HepG2 (cell line): ENCODE data around the gene KLC3. TPM values are rescaled to one million over a fixed set of nuclear protein-coding genes. Genes with fewer than 3 reads are reported as not detected.

Experiments
- ATAC-seq: fragments of 200-7000 bp; cut with Tn5 transposase; 3 replicates; pipeline ENCODE4 v1.9.1; 2020; ENCODE audit warnings: mild to moderate bottlenecking, moderate library complexity
- BruUV-seq: library from RNA; stranded (reverse); fragments of 400-500 nt; replicated peaks from 2 replicates; lab custom pipeline; 2021; lab: Mats Ljungman, UMichigan
- CTCF ChIA-PET: fragments of 300-600 bp; formaldehyde crosslinking; extraction: SDS; loops from one replicate; lab custom pipeline; 2021; ENCODE audit warnings: low total read pairs, inconsistent platforms, low intra/inter-chr PET ratio; lab: Yijun Ruan, JAX
- POLR2A ChIA-PET: fragments of 350-600 bp; sonication (Branson Sonifier 250); formaldehyde crosslinking; loops from one replicate; lab custom pipeline; 2020; ENCODE audit warnings: antibody characterized with exemption, inconsistent platforms; lab: Yijun Ruan, JAX
- DNase-seq: peaks from one replicate; pipeline ENCODE4 v3.0.0-alpha.2; 2015; ENCODE audit warnings: low spot score
- FAIRE-seq: peaks from 3 replicates; lab custom pipeline; 2011; peaks lifted over from hg19 to GRCh38; lab: Jason Lieb, UNC
- H2AFZ ChIP-seq: one replicate; pipeline ENCODE4 v1.6.1; 2011; ENCODE audit warnings: low read length, inconsistent platforms
- H3K27ac ChIP-seq: fragments of 300-600 bp; 3 replicates; pipeline ENCODE4 v1.8.0; 2011; ENCODE audit warnings: mixed run types, mild to moderate bottlenecking, mixed read lengths, low read length, inconsistent platforms; ENCODE audit not compliant: insufficient read depth; ENCODE audit errors: extremely low read length
- H3K27me3 ChIP-seq, 2 experiments: fragments of 200-600 bp in 1 of 2; 2 replicates in 1 of 2; 3 replicates in 1 of 2; pipeline versions ENCODE4 v1.6.0 to v1.8.0; 2011; ENCODE audit warnings: low read length in 2 of 2, mild to moderate bottlenecking in 2 of 2, moderate library complexity in 2 of 2, inconsistent platforms in 1 of 2; ENCODE audit not compliant: insufficient read depth in 2 of 2, control insufficient read depth in 1 of 2
- H3K36me3 ChIP-seq, 2 experiments: fragments of 200-600 bp in 1 of 2; replicated peaks in 1 of 2; 2 replicates in 1 of 2; 3 replicates in 1 of 2; pipeline versions ENCODE4 v1.5.1 to v1.8.0; 2011; ENCODE audit warnings: low read length in 2 of 2, inconsistent platforms in 1 of 2; ENCODE audit not compliant: insufficient read depth in 2 of 2, control insufficient read depth in 1 of 2
- H3K4me1 ChIP-seq: 2 replicates; pipeline ENCODE4 v1.5.1; 2012; ENCODE audit warnings: low read length, inconsistent platforms; ENCODE audit not compliant: insufficient read depth
- H3K4me2 ChIP-seq: 2 replicates; pipeline ENCODE4 v1.6.0; 2011; ENCODE audit warnings: low read depth, low read length, inconsistent platforms
- H3K4me3 ChIP-seq, 3 experiments: fragments of 200-600 bp in 1 of 3; sonication (generic), shearing (Covaris generic) in 1 of 3; replicated peaks in 1 of 3; 2 replicates each; pipeline ENCODE4 v1.5.1; 2011 to 2016; ENCODE audit warnings: low read length in 3 of 3, inconsistent platforms in 2 of 3, low read depth in 2 of 3, mild to moderate bottlenecking in 2 of 3, control low read depth in 1 of 3, mixed read lengths in 1 of 3; ENCODE audit not compliant: insufficient read depth in 1 of 3
- H3K79me2 ChIP-seq: one replicate; pipeline ENCODE4 v1.6.1; 2011; ENCODE audit warnings: low read length, inconsistent platforms; ENCODE audit not compliant: insufficient read depth
- H3K9ac ChIP-seq: 2 replicates; pipeline ENCODE4 v1.6.0; 2011; ENCODE audit warnings: mild to moderate bottlenecking, low read depth, low read length, inconsistent platforms; ENCODE audit not compliant: insufficient read depth
- H3K9me3 ChIP-seq: 2 replicates; pipeline ENCODE4 v1.5.1; 2012; ENCODE audit warnings: mild to moderate bottlenecking, low read length
- H4K20me1 ChIP-seq: 2 replicates; pipeline ENCODE4 v1.6.0; 2011; ENCODE audit warnings: inconsistent platforms, mild to moderate bottlenecking, low read length, moderate library complexity; ENCODE audit not compliant: insufficient read depth
- AGO1 ChIP-seq: fragments of 200-400 bp; formaldehyde crosslinking; IDR thresholded peaks from 2 replicates; pipeline ENCODE4 v1.6.1; 2017; ENCODE audit warnings: mild to moderate bottlenecking, low read depth, low read length, moderate library complexity; ENCODE audit not compliant: poor library complexity, severe bottlenecking
- AGO2 ChIP-seq: fragments of 200-400 bp; formaldehyde crosslinking; optimal IDR thresholded peaks from 2 replicates; pipeline ENCODE3; 2017; ENCODE audit warnings: mild to moderate bottlenecking, low read depth, low read length, moderate library complexity
- DNMT1 ChIP-seq: sonication (generic); formaldehyde crosslinking; IDR thresholded peaks from 2 replicates; pipeline ENCODE4 v1.5.1; 2020; ENCODE audit warnings: mild to moderate bottlenecking, missing genetic modification reagents
- EEA1 ChIP-seq: sonication (generic); formaldehyde crosslinking; IDR thresholded peaks from 2 replicates; pipeline ENCODE4 v1.5.1; 2020; ENCODE audit warnings: mild to moderate bottlenecking, missing genetic modification reagents, borderline replicate concordance
- HNRNPL ChIP-seq: fragments of 200-400 bp; formaldehyde crosslinking; IDR thresholded peaks from 2 replicates; pipeline ENCODE4 v1.6.1; 2017; ENCODE audit warnings: mild to moderate bottlenecking, low read depth, low read length
- NFE2L2 ChIP-seq: fragments of 150-350 bp; IDR thresholded peaks from 2 replicates; pipeline ENCODE4 v1.6.1; 2014; ENCODE audit warnings: low read length
- RAD21 ChIP-seq: fragments of 450-650 bp; formaldehyde crosslinking; IDR thresholded peaks from 2 replicates; pipeline ENCODE4 v1.5.0; 2020; ENCODE audit warnings: mild to moderate bottlenecking
- THAP7 ChIP-seq: sonication (generic); formaldehyde crosslinking; IDR thresholded peaks from 2 replicates; pipeline ENCODE4 v1.8.1; 2023; ENCODE audit warnings: mild to moderate bottlenecking, missing genetic modification reagents
- U2AF1 ChIP-seq: fragments of 200-400 bp; formaldehyde crosslinking; optimal IDR thresholded peaks from 2 replicates; pipeline ENCODE3; 2017; ENCODE audit warnings: mild to moderate bottlenecking, low read depth, low read length
- ZBTB21 ChIP-seq: sonication (generic); formaldehyde crosslinking; IDR thresholded peaks from 2 replicates; pipeline ENCODE4 v1.4.0; 2020; ENCODE audit warnings: missing genetic modification reagents
- ZBTB7B ChIP-seq: sonication (generic); formaldehyde crosslinking; IDR thresholded peaks from 2 replicates; pipeline ENCODE4 v1.4.0; 2020; ENCODE audit warnings: missing genetic modification reagents
- ZNF775 ChIP-seq: sonication (generic); formaldehyde crosslinking; IDR thresholded peaks from 2 replicates; pipeline ENCODE4 v1.4.0; 2020; ENCODE audit warnings: missing genetic modification reagents, mild to moderate bottlenecking, moderate library complexity, borderline replicate concordance
- WGBS: methylation state at CpG from one replicate; pipeline ENCODE4 v1.1.6; 2017; ENCODE audit warnings: low lambda C conversion rate; 5-methylcytosine and 5-hydroxymethylcytosine counted together
- in situ Hi-C: cut with HindIII; loops from 2 replicates; pipeline ENCODE4 v1.10.0; 2017; ENCODE audit warnings: low pct_unique_long_range_greater_than_20kb; ENCODE audit not compliant: extremely low pct_ligation_motif_present
- intact Hi-C: fragments of 100-400 bp; cut with micrococcal nuclease; formaldehyde crosslinking; loops from one replicate; pipeline ENCODE4 v1.10.0; 2022; ENCODE audit not compliant: unreplicated experiment
- polyA plus RNA-seq, 8 experiments: library from polyadenylated mRNA; depleted of rRNA in 3 of 8; stranded (reverse) in 7 of 8; unstranded in 1 of 8; fragments of >200 nt; fragmentation: Illumina TruSeq in 4 of 8; extraction: Trizol in 4 of 8; gene quantifications; 2 replicates each; pipeline versions ENCODE4 v1.2.1 to v1.2.3, GENCODE V29; 2011 to 2016; ENCODE audit warnings: low read depth in 4 of 8, missing spikeins in 1 of 8, mixed read lengths in 1 of 8; ENCODE audit not compliant: insufficient read depth in 1 of 8
- total RNA-seq, 5 experiments: library from RNA; depleted of rRNA; stranded (reverse); fragments of >200 nt; fragmentation: Illumina TruSeq; extraction: Trizol; gene quantifications; 2 replicates each; pipeline ENCODE4 v1.2.3, GENCODE V29; 2016; ENCODE audit warnings: low read depth in 1 of 5
- TF ChIP-seq, protein P1 (sequence below): sonication (generic); formaldehyde crosslinking; IDR thresholded peaks from 2 replicates; pipeline ENCODE4 v1.5.0; 2020; ENCODE audit warnings: mild to moderate bottlenecking, missing genetic modification reagents
- TF ChIP-seq, protein P2 (sequence below): sonication (generic); formaldehyde crosslinking; IDR thresholded peaks from 2 replicates; pipeline ENCODE4 v1.4.0; 2020; ENCODE audit warnings: missing genetic modification reagents

Gene KLC3
- total and polyA plus RNA-seq, 2 of the 13 experiments (the other 11 are each of a cell fraction or from before 2014, with no cell fraction given), result 0.13 TPM; not detected in 1

- POLR2A ChIA-PET, result no interaction called here
- ATAC-seq, result no peak
- CTCF ChIA-PET, result no interaction called here
- TF ChIP-seq ZNF775 (CRISPR knock-in tag), result no peak
- TF ChIP-seq HNRNPL, result 0 out of 2 replicates have a peak, but pooled peaks have one; percentile 53
- no peak for TF ChIP-seq ZBTB7B (CRISPR knock-in tag)
- no peak for TF ChIP-seq THAP7
- TF ChIP-seq, protein P1, sequence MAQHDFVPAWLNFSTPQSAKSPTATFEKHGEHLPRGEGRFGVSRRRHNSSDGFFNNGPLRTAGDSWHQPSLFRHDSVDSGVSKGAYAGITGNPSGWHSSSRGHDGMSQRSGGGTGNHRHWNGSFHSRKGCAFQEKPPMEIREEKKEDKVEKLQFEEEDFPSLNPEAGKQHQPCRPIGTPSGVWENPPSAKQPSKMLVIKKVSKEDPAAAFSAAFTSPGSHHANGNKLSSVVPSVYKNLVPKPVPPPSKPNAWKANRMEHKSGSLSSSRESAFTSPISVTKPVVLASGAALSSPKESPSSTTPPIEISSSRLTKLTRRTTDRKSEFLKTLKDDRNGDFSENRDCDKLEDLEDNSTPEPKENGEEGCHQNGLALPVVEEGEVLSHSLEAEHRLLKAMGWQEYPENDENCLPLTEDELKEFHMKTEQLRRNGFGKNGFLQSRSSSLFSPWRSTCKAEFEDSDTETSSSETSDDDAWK, result no peak
- no peak for TF ChIP-seq RAD21 (CRISPR knock-in tag)
- TF ChIP-seq ZBTB21 (CRISPR knock-in tag), result no peak
- TF ChIP-seq AGO1, result peak; percentile 55
- TF ChIP-seq NFE2L2, result no peak
- no peak for TF ChIP-seq EEA1 (CRISPR knock-in tag)
- TF ChIP-seq, protein P2, sequence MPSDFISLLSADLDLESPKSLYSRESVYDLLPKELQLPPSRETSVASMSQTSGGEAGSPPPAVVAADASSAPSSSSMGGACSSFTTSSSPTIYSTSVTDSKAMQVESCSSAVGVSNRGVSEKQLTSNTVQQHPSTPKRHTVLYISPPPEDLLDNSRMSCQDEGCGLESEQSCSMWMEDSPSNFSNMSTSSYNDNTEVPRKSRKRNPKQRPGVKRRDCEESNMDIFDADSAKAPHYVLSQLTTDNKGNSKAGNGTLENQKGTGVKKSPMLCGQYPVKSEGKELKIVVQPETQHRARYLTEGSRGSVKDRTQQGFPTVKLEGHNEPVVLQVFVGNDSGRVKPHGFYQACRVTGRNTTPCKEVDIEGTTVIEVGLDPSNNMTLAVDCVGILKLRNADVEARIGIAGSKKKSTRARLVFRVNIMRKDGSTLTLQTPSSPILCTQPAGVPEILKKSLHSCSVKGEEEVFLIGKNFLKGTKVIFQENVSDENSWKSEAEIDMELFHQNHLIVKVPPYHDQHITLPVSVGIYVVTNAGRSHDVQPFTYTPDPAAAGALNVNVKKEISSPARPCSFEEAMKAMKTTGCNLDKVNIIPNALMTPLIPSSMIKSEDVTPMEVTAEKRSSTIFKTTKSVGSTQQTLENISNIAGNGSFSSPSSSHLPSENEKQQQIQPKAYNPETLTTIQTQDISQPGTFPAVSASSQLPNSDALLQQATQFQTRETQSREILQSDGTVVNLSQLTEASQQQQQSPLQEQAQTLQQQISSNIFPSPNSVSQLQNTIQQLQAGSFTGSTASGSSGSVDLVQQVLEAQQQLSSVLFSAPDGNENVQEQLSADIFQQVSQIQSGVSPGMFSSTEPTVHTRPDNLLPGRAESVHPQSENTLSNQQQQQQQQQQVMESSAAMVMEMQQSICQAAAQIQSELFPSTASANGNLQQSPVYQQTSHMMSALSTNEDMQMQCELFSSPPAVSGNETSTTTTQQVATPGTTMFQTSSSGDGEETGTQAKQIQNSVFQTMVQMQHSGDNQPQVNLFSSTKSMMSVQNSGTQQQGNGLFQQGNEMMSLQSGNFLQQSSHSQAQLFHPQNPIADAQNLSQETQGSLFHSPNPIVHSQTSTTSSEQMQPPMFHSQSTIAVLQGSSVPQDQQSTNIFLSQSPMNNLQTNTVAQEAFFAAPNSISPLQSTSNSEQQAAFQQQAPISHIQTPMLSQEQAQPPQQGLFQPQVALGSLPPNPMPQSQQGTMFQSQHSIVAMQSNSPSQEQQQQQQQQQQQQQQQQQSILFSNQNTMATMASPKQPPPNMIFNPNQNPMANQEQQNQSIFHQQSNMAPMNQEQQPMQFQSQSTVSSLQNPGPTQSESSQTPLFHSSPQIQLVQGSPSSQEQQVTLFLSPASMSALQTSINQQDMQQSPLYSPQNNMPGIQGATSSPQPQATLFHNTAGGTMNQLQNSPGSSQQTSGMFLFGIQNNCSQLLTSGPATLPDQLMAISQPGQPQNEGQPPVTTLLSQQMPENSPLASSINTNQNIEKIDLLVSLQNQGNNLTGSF (CRISPR knock-in tag), result no peak
- TF ChIP-seq U2AF1, result no peak
- TF ChIP-seq AGO2, result peak; percentile 70
- 0 out of 2 replicates have a peak, but pooled peaks have one; percentile 33 for TF ChIP-seq DNMT1 (CRISPR knock-in tag)
Observed at GRCh38 chr19:45385392-45386221, 45.1 kb downstream of the KLC3 start.

More at GRCh38 chr19:45385392-45386221, 45.1 kb downstream of the KLC3 start:
- no peaks in the 10 kb centered on the region for H3K79me2 ChIP-seq
- H3K27ac ChIP-seq, result no peak overlapping the region
- no peaks in the 10 kb centered on the region for H3K9me3 ChIP-seq
- no TSS peak for BruUV-seq
- DNase-seq, result no peak
- H4K20me1 ChIP-seq, result no peaks in the 10 kb centered on the region
- no peak for FAIRE-seq
- no peaks in the 10 kb centered on the region for H3K4me1 ChIP-seq
- intact Hi-C loops (no loop called here), in situ Hi-C loops (no loop called here)
- H3K4me3 ChIP-seq, result no peak overlapping the region
- H3K9ac ChIP-seq, result no peak overlapping the region
- no peaks in the 10 kb centered on the region for H3K36me3 ChIP-seq
- H3K27me3 ChIP-seq, result no peaks in the 10 kb centered on the region
- no peak overlapping the region for H2AFZ ChIP-seq
- WGBS, result 91% methylated on average over 52 of the region's 75 CpGs
- H3K4me2 ChIP-seq, result no peak overlapping the region
